NCI-H187 (cell line): ENCODE data around the gene MEIS2.

Experiments used
- DNase-seq, 2 experiments: peaks; one replicate each; lab custom pipeline; 2025; lab: John Stamatoyannopoulos, UW

The MEIS2 gene

DNA sequence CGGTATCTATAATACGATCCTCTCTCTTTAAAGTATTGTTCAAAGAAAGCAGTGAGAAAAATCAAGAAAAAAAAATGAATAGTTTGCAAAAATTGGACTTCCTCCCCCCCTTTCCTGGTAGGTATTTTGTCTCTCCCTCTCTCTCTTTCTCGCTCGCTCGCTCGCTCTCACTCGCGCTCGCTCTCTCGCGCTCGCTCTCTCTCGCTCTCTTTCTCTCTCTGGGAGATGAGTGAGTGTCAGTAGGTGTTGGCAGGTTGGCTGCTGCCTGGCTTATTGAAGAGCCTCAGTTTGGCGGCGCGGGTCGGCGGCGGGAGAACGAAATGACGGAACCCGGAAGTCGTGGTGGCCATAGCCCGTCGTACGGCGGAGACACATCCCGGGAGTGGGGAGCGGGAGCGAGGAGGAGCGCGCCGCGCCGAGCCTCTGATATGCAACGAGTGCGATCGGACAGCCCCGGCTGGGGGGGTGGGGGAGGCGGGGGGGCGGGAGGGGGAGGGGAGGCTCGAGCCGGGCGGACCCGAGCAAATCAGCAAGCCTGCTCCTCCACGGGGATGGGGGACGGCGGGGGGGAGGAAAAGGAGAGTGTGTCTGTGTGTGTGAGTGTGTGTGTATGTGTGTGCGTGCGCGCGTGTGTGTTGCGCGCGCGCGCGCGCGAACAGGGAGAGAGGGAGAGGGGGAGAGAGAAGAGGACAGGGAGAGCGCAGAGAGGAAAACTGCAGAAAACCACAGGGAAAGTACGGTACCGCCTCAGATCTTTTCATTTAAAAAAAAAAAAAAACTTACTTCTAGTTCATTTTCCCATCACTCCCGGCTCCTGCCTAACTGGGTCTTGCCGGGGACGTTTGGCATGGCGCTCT lies at the start of gene MEIS2:
MEIS2 (minus strand) TSS at position 441 of the 857 bp plus-strand sequence. CDS start 1,083 bp downstream, outside the sequence.
- peak; percentile 52 to 80 for DNase-seq

GRCh38 chr15:37149146-37149545 lies 48.8 kb upstream of the MEIS2 start:
- no peak for DNase-seq

- no peak for DNase-seq
Observed at GRCh38 chr15:37148714-37149113, 48.4 kb upstream of the MEIS2 start.

GRCh38 chr15:37143351-37143750 lies 43.0 kb upstream of the MEIS2 start:
- DNase-seq, result no peak

- DNase-seq, result no peak
Observed at GRCh38 chr15:37142371-37142770, 42.0 kb upstream of the MEIS2 start.

- DNase-seq, result no peak
Observed at GRCh38 chr15:37140531-37141058, 40.2 kb upstream of the MEIS2 start.

DNA sequence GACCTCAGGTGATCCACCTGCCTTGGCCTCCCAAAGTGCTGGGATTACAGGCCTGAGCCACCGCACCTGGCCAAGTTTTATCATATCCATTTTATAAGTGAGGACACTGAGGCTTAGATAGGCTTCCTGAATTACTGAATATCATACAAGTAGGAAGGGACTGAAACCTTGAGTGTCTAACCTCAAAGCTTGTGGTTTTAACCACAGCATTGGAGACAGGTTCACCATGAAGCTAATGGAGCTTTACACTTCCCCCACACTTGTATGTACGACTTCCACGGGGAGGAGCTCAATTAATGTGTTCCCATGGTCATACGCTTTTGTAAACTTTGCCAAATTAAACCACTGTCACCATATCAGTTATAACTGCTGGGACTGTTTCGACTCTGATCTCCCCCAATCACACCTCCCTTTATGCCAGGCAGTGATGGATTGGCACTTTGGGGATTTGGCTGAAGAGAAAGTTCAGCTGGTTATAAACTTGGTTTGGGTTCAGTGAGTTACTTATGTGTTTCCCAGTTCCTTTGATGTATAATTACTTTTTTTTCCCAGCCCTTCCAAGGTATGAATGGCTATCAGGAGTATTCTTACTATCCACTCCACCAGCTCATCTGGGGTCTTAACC lies 38.4 kb upstream of the MEIS2 start:
- DNase-seq, result no peak

DNA sequence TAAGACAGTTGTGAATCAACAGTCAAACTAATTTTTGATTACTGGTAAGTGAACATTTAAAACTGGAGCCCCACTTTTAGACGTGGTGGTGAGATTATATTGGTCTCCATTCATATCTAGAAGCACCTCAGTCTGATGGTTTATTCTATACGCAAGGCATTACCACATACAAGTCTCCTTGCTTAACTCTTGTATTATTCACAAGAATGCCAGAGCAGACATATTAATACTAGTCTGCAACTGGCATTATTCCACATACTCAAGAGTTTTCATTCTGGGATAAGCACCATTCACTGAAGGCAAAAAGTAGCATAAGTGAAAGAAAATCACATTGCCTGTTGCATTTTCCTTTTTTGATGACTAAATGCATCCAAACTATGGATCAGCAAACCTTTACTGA lies 36.9 kb upstream of the MEIS2 start:
- no peak for DNase-seq

DNA sequence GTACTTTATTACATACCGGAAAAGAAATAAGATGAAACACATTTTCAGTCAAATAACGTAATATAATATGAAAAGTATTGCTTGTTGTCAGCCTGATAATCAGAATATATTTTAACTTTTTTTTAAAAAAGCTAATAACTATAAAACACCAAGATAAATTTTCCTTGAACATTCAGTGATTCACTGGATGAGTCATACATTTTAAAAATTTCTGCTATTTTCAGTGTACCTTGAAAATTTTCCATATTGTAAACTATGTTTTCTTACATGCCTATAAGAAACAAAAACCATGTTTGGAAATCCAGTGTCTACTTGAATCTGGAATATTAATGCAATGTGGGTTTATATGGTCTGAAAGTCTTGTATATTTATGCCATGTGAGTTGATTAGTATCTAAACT lies 36.3 kb upstream of the MEIS2 start:
- no peak for DNase-seq

DNA sequence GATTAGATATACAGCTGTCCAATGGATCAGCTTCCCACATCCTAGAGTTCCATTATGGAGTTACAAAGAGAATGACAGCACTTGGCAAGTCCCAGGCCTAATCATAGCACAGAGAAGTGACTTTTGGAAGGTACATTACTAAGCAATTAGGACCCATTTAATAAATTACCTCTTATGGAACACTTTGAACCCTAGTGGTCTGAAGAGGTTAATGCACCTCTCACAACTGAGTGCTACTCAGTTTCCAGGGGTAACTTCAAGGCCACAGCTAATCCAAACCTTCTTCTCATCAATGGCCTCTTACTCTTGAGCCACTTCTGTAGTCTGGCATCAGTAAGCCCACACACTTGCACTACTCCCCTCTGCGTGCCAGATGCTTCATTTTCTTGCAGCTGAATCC lies 34.9 kb upstream of the MEIS2 start:
- DNase-seq, result peak; percentile 29 to 43

- DNase-seq, result no peak
Observed at GRCh38 chr15:37134699-37135131, 34.4 kb upstream of the MEIS2 start.

- DNase-seq, result no peak
Observed at GRCh38 chr15:37134244-37134643, 33.9 kb upstream of the MEIS2 start.

DNA sequence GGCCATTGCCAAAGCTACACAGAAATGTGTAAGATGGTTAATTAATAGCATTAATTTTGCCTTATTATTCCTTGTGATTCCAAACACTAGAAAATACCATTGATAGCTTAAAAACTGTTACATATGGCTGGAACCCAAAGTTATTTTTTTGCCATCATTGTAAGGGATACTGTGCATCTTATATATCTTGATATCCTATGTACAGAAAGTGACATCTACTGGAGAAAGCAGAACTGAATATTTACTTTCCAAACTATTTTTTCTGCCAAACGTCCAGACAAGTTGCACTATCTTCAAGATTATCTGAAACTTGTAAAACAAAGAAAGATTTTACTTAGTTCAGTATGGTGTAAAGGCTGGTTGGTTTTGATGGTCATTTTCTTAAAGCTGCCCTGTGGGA lies 33.3 kb upstream of the MEIS2 start:
- DNase-seq, result no peak

DNA sequence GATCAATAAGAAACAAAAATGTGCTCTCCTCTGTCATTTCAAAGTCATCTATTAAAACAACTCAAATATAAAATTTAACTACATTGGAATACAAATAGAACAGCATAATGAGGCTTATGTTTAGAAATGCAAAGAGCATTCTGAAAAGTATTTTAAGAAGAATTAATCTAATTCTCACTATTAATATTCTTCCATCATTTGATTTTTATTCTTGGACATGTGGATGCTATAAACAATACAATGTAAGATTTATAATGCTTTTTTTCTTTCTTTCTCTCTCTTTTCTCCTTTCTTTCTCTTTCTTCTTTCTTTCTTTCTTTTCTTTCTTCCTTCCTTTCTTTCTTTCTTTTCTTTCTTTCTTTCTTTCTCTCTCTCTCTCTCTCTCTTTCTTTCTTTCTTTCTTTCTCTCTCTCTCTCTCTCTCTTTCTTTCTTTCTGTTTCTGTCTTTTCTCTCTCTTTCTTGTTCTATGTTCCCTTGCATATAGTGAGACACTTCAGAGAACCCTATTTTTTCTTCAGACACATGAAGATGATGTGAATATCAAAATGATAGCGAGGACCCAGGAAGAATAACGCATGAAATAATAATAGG lies 32.6 kb upstream of the MEIS2 start:
- no peak for DNase-seq

DNA sequence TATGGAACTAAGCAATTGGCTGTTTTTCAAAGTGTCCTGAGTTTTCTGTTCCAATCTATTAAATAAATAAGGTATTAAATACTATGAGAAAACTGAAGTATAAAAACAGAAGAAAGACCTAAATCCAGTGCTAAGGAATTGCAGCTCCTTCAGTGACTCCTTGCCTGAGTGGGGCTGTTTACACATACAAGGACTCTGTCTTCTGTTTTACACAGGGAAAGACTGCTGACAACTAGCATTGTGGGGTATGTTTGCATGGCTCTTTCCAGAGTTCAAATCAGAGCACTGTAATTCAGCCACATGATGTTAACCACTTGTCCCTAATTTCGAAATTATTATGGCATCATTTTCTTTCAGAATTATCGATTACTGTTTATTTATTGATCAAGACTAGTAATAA lies 31.3 kb upstream of the MEIS2 start:
- no peak for DNase-seq

DNA sequence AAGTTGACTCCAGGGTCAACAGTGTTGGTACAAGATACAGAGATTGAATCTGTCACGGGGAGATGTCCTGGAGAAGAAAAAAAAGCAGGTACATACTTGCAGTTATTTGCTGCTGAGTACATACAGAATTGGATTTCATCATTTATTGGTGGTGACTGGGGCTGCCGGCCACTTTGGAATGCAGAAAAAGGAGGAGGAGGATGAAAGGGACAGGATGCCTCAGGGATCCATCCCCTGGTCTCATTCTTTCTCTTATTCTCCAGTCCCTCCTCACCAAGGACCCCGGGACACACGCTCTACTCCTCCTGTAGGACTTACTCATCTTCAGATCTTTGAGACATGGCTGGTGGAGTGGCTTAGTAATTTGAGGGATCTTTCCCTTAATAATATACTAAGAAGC lies 30.0 kb upstream of the MEIS2 start:
- DNase-seq, result no peak

GRCh38 chr15:37125143-37125542 lies 24.8 kb upstream of the MEIS2 start:
- no peak for DNase-seq

DNA sequence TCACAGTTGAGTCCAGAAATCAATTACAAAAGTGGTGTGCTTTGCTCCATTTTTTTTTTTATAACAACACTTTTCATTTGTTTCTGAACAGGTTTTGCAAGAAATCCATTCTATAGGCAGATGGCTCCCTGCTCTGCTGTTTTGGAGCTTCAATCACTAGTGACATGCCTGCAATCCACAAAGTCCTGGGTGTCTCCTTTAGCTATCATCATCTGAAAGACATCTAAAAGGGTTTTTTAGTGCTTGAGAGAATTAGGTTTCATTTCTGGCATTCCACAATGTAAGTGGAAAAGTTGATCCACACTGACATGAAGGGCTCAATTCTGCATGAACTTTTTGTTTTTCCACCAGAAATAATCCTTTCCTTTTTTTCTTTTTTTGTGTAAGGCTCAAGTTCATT lies 24.0 kb upstream of the MEIS2 start:
- DNase-seq, result no peak

DNA sequence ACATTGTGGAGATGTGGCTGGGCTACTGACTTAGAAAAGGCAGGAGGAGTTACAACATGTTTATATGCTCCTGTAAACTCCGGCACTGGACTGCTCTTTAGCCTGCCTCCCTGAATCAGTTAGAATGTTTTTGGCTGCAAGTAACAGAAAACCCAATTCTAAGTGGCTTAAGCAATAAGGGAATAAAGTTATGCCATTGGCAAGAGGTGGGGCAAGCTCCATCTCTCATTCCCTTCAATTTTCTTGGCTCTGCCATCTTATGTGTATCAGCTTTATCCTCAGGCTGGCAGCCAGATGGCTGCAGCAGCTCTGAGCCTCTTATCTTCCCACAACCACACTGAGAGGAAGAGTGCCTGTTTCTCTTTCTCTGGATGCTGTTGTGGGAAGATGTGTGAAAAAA lies 22.4 kb upstream of the MEIS2 start:
- no peak for DNase-seq

- DNase-seq, result no peak
Observed at GRCh38 chr15:37121492-37121891, 21.1 kb upstream of the MEIS2 start.

DNA sequence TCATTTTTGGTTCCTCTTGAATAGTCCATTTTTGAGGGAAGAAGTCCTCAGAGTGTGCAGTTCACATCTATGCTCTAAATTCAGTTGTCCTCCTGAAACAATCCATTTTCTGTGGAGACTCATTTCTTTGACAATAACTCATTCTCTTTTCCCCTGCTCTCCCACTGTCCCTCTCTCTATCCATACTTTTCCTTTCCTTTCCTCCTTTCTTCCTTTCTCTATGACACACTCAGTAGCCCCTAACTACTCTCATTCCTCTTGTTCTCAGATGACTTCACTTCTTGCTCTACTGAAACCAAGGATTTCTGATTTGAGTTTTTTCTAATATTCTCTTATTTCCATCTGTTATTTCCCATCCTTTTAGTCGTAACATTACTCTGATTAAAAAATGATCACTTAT lies 16.7 kb upstream of the MEIS2 start:
- no peak for DNase-seq

GRCh38 chr15:37115538-37115937 lies 15.2 kb upstream of the MEIS2 start:
- DNase-seq, result no peak
